ENCODE results near the gene BAIAP2L1. TPM values are rescaled to one million over a fixed set of nuclear protein-coding genes. Genes with fewer than 3 reads are reported as not detected.
"Not testable (repeated sequence)": the region's sequence is repeated elsewhere in the genome, so short reads cannot be mapped to it uniquely, and the experiment has no call there.

Gene BAIAP2L1
- 8.6 and 10.9 TPM in 2 replicates for total RNA-seq
- long read RNA-seq, partial matches to known transcripts = 1 of 11 reads
- long read RNA-seq, other reads (novel, unspliced or antisense) = 6 of 11 reads

GRCh38 chr7:98400542-98401340, at the start of gene BAIAP2L1:
Gene BAIAP2L1 (minus strand): TSS chr7:98401090. CDS start chr7:98400852, 238 bp downstream.
- Mint-ChIP-seq H3K27me3 (ENCODE audit: unreplicated experiment) (peaks cover 3% of the 10 kb centered on the region), H3K4me3 (ENCODE audit: unreplicated experiment) (peak within 1 kb of the TSS; percentile 77), H3K27ac (ENCODE audit: unreplicated experiment) (peak within 1 kb of the TSS; percentile 77), H3K9me3 (ENCODE audit: unreplicated experiment) (no peaks in the 10 kb centered on the region), H3K36me3 (ENCODE audit: unreplicated experiment) (no peaks in the 10 kb centered on the region), H3K4me1 (ENCODE audit: unreplicated experiment) (peaks cover 30% of the 10 kb centered on the region)
- peak; percentile 81 for TF ChIP-seq CTCF (IDR thresholded peaks at IDR 0.05)
- DNase-seq (ENCODE audit: extremely low spot score, unreplicated experiment) = no peak

- no peak for TF ChIP-seq CTCF (IDR thresholded peaks at IDR 0.05)
- Mint-ChIP-seq H3K4me3 (ENCODE audit: unreplicated experiment) (no peak overlapping the region), H3K4me1 (ENCODE audit: unreplicated experiment) (no peaks in the 10 kb centered on the region), H3K36me3 (ENCODE audit: unreplicated experiment) (no peaks in the 10 kb centered on the region), H3K27me3 (ENCODE audit: unreplicated experiment) (peaks cover 5% of the 10 kb centered on the region), H3K27ac (ENCODE audit: unreplicated experiment) (no peak overlapping the region), H3K9me3 (ENCODE audit: unreplicated experiment) (peaks cover 9% of the 10 kb centered on the region)
- DNase-seq (ENCODE audit: extremely low spot score, unreplicated experiment) = no peak
These were observed 47.9 kb upstream of the BAIAP2L1 start for GRCh38 chr7:98448766-98449165.

GRCh38 chr7:98440992-98441391, 40.1 kb upstream of the BAIAP2L1 start:
- H3K27ac Mint-ChIP-seq (ENCODE audit: unreplicated experiment); H3K9me3 Mint-ChIP-seq (ENCODE audit: unreplicated experiment); H3K4me1 Mint-ChIP-seq (ENCODE audit: unreplicated experiment); H3K36me3 Mint-ChIP-seq (ENCODE audit: unreplicated experiment); H3K4me3 Mint-ChIP-seq (ENCODE audit: unreplicated experiment); DNase-seq (ENCODE audit: extremely low spot score, unreplicated experiment); H3K27me3 Mint-ChIP-seq (ENCODE audit: unreplicated experiment): not testable (repeated sequence)

GRCh38 chr7:98439484-98439883, 38.6 kb upstream of the BAIAP2L1 start:
- DNase-seq (ENCODE audit: extremely low spot score, unreplicated experiment) = no peak
- Mint-ChIP-seq H3K4me3 (ENCODE audit: unreplicated experiment) (no peak overlapping the region), H3K27me3 (ENCODE audit: unreplicated experiment) (peaks cover 9% of the 10 kb centered on the region), H3K27ac (ENCODE audit: unreplicated experiment) (no peak overlapping the region), H3K9me3 (ENCODE audit: unreplicated experiment) (no peaks in the 10 kb centered on the region), H3K4me1 (ENCODE audit: unreplicated experiment) (no peaks in the 10 kb centered on the region), H3K36me3 (ENCODE audit: unreplicated experiment) (no peaks in the 10 kb centered on the region)
- no peak for TF ChIP-seq CTCF (IDR thresholded peaks at IDR 0.05)

GRCh38 chr7:98434087-98434486, 33.2 kb upstream of the BAIAP2L1 start:
- H3K27me3 Mint-ChIP-seq (ENCODE audit: unreplicated experiment) = peaks cover 12% of the 10 kb centered on the region
- no peaks in the 10 kb centered on the region for H3K9me3 Mint-ChIP-seq (ENCODE audit: unreplicated experiment)

More at GRCh38 chr7:98434087-98434486, 33.2 kb upstream of the BAIAP2L1 start:
- Mint-ChIP-seq H3K36me3 (ENCODE audit: unreplicated experiment) (no peaks in the 10 kb centered on the region), H3K27ac (ENCODE audit: unreplicated experiment) (no peak overlapping the region), H3K4me3 (ENCODE audit: unreplicated experiment) (no peak overlapping the region), H3K4me1 (ENCODE audit: unreplicated experiment) (no peaks in the 10 kb centered on the region)
- no peak for TF ChIP-seq CTCF (IDR thresholded peaks at IDR 0.05)
- DNase-seq (ENCODE audit: extremely low spot score, unreplicated experiment) = no peak
